OCI-LY7 (cell line): ENCODE results near the gene MCM7.

Experiments used
- CTCF ChIP-seq: fragments of 200-600 bp; sonication (generic); conservative IDR thresholded peaks from 2 replicates; pipeline ENCODE4 v1.5.1; 2014; ENCODE audit warnings: mild to moderate bottlenecking, antibody characterized with exemption, low read length, moderate library complexity, mixed read lengths
- EZH2phosphoT487 ChIP-seq: fragments of 200-600 bp; sonication (generic); IDR thresholded peaks from 2 replicates; pipeline ENCODE4 v1.6.1; 2018; ENCODE audit warnings: low read depth, borderline replicate concordance, mild to moderate bottlenecking, mixed run types, antibody characterized with exemption, low read length, moderate library complexity, mixed read lengths

- TF ChIP-seq CTCF: peak; percentile 71
- no peak for TF ChIP-seq EZH2phosphoT487
Observed at GRCh38 chr7:100053215-100053614, 48.0 kb downstream of the MCM7 start.
